Lung (tissue), 12 donors: ENCODE results near the gene FARP1. TPM values are rescaled to one million over a fixed set of nuclear protein-coding genes. Genes with fewer than 3 reads are reported as not detected.

ENCODE experiments used
- ATAC-seq: fragments of 200-7000 bp; cut with Tn5 transposase; one replicate; pipeline ENCODE4 v1.9.1; 2020; ENCODE audit warnings: moderate number of reproducible peaks; ENCODE audit not compliant: insufficient read depth, low FRiP score
- DNase-seq, 3 donors: peaks; one replicate each; pipeline ENCODE4 v3.0.0-alpha.2; 2013 to 2017
- H3K27ac ChIP-seq, 2 donors: one replicate each; pipeline ENCODE4 v1.5.1; 2013; ENCODE audit warnings: mild to moderate bottlenecking in 2 of 2, moderate library complexity in 2 of 2, control low read depth in 1 of 2, inconsistent platforms in 1 of 2, low read depth in 1 of 2, low read length in 1 of 2
- H3K27me3 ChIP-seq, 3 donors: one replicate each; pipeline ENCODE4 v1.5.1; 2013; ENCODE audit warnings: low read length in 2 of 3; ENCODE audit not compliant: control insufficient read depth in 3 of 3, insufficient read depth in 3 of 3
- H3K36me3 ChIP-seq, 4 donors: one replicate each; pipeline ENCODE4 v1.5.1; 2013; ENCODE audit warnings: low read length in 4 of 4, mild to moderate bottlenecking in 1 of 4, moderate library complexity in 1 of 4; ENCODE audit not compliant: control insufficient read depth in 4 of 4, insufficient read depth in 4 of 4
- H3K4me1 ChIP-seq, 5 donors: one replicate each; pipeline ENCODE4 v1.5.1; 2013; ENCODE audit warnings: low read length in 5 of 5, mild to moderate bottlenecking in 2 of 5, moderate library complexity in 1 of 5; ENCODE audit not compliant: control insufficient read depth in 5 of 5, insufficient read depth in 5 of 5
- H3K4me3 ChIP-seq: one replicate; pipeline ENCODE4 v1.5.1; 2013; ENCODE audit warnings: mild to moderate bottlenecking, control low read depth, moderate library complexity
- H3K9ac ChIP-seq, 2 donors: one replicate each; pipeline ENCODE4 v1.5.1; 2013; ENCODE audit warnings: low read length in 2 of 2, control low read depth in 1 of 2; ENCODE audit not compliant: insufficient read depth in 1 of 2
- H3K9me3 ChIP-seq, 4 donors: one replicate each; pipeline ENCODE4 v1.5.1; 2013; ENCODE audit warnings: low read length in 3 of 4, mild to moderate bottlenecking in 1 of 4, moderate library complexity in 1 of 4; ENCODE audit not compliant: control insufficient read depth in 4 of 4, insufficient read depth in 3 of 4
- WGBS, 2 donors: extraction: QIAGEN DNeasy Blood & Tissue Kit; methylation state at CpG; one replicate each; pipeline ENCODE4 v1.1.7; 2013; 5-methylcytosine and 5-hydroxymethylcytosine counted together
- polyA plus RNA-seq, 2 donors: library from polyadenylated mRNA; stranded (reverse); fragments of 200-250 nt; gene quantifications; one replicate each; pipeline ENCODE4 v1.2.1, GENCODE V29; 2013
- total RNA-seq, 2 donors: library from RNA; depleted of rRNA in 1 of 2; stranded (reverse); fragments of >200 nt in 1 of 2; gene quantifications; one replicate each; pipeline ENCODE4 v1.2.1, GENCODE V29; 2014 to 2021
- TF ChIP-seq, protein P1 (sequence below): IDR thresholded peaks from 2 replicates; pipeline ENCODE4 v1.5.1; 2012; ENCODE audit warnings: mild to moderate bottlenecking; ENCODE audit errors: control extremely low read depth, extremely low read depth
- donor health status: control.
- donor health status: control.
- donor health status: Bipolar disorder and iron deficiency.
- donor health status: healthy.
- donor health status: DM: yes; HTN: yes; CAD: no.

The FARP1 gene
- total and polyA plus RNA-seq, 4 donors = 20.8 to 102 (median 54.4) TPM

DNA sequence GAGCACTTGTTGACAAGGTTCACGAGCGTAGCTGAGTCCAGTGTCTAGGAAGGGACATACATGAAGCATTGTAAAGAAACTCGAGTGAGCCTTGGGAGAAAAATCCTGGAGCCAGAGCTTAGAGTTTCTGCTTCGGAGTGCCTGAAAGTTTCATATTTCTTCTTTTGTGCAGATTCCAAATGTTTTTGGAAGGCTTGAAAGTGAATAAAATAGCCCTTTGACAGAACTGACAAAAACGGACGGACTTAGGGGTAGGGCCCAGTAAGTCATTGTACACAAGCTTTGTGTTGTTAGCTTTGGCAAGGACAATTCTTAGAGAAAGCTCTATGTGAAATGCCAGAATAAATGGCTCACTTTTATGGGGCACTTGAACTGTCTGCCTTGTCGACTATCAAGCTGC is 31.4 kb downstream of the FARP1 start:
- H3K9me3 ChIP-seq = no peaks in the 10 kb centered on the region
- ATAC-seq = no peak
- peak in 2 of 3 donors; percentile 63 to 79 for DNase-seq
- peaks cover 0 to 5% (median 3%) of the 10 kb centered on the region in 4 donors for H3K36me3 ChIP-seq
- 59 to 76% methylated on average over 7 of the region's 7 CpGs for WGBS, 2 donors
- no peak overlapping the region for H3K4me3 ChIP-seq
- no peaks in the 10 kb centered on the region for H3K27me3 ChIP-seq
- TF ChIP-seq, protein P1, sequence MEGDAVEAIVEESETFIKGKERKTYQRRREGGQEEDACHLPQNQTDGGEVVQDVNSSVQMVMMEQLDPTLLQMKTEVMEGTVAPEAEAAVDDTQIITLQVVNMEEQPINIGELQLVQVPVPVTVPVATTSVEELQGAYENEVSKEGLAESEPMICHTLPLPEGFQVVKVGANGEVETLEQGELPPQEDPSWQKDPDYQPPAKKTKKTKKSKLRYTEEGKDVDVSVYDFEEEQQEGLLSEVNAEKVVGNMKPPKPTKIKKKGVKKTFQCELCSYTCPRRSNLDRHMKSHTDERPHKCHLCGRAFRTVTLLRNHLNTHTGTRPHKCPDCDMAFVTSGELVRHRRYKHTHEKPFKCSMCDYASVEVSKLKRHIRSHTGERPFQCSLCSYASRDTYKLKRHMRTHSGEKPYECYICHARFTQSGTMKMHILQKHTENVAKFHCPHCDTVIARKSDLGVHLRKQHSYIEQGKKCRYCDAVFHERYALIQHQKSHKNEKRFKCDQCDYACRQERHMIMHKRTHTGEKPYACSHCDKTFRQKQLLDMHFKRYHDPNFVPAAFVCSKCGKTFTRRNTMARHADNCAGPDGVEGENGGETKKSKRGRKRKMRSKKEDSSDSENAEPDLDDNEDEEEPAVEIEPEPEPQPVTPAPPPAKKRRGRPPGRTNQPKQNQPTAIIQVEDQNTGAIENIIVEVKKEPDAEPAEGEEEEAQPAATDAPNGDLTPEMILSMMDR = no peak
- H3K9ac ChIP-seq = no peak overlapping the region
- H3K27ac ChIP-seq = peak overlapping the region in 1 of 2 donors; percentile 65
- H3K4me1 ChIP-seq = peaks cover 8 to 41% (median 34%) of the 10 kb centered on the region in 5 donors

DNA sequence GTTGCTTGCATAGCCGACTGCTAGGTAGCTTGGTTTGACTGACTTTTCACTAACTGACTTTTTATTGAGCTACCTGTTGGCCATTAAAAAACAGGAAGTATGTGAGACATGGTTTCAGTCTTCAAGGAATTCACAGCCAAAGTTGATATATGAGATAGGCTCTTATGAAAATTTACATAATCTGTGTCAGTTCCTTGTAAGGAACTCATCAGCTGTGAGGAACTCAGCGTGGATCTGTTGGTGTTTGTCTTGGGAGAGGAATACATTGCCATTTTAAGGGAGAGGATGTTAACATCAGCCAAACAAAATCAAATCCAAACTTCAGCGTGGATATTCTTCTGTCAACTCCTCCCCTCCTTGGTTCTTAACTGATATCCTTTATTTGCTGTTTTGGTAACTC is 32.1 kb downstream of the FARP1 start:
- 50 to 53% methylated on average over 3 of the region's 3 CpGs for WGBS, 2 donors
- Histone ChIP-seq H3K4me3 (no peak overlapping the region), H3K9ac (peak overlapping the region in 1 of 2 donors; percentile 4), H3K27ac (peak overlapping the region in 1 of 2 donors; percentile 3), H3K36me3 (peaks cover 0 to 5% (median 3%) of the 10 kb centered on the region in 4 donors), H3K4me1 (peaks cover 8 to 41% (median 34%) of the 10 kb centered on the region in 5 donors), H3K9me3 (no peaks in the 10 kb centered on the region), H3K27me3 (no peaks in the 10 kb centered on the region)
- DNase-seq (no peak), ATAC-seq (no peak)
- TF ChIP-seq, protein P1 = no peak

DNA sequence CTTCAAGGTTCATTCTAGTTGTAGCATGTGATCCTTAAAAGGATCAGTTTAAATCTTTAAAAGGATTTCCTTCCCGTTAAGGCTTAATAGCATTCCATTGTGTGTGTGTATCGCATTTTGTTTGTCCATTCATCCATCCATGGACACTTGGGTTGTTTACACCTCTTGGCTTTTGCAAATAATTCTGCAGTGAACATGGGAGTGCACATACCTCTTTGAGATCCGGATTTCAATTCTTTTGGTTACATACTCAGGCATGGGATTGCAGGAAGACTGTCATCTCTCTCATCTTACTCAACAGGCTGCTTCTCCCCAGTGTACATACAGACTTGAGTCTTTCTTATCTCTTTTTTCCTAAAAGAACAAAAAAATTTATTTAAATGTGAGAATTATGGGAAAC is 32.9 kb downstream of the FARP1 start:
- ATAC-seq (no peak), DNase-seq (no peak)
- Histone ChIP-seq H3K36me3 (peaks cover 0 to 5% (median 2%) of the 10 kb centered on the region in 4 donors), H3K4me1 (peaks cover 8 to 41% (median 34%) of the 10 kb centered on the region in 5 donors), H3K4me3 (no peak overlapping the region), H3K9me3 (no peaks in the 10 kb centered on the region), H3K9ac (no peak overlapping the region), H3K27me3 (no peaks in the 10 kb centered on the region), H3K27ac (no peak overlapping the region)
- whole genome bisulfite sequencing, 2 donors = 44 to 70% methylated on average over 3 of the region's 3 CpGs
- TF ChIP-seq, protein P1 = no peak
